AG09319 (cell line): ENCODE results near the gene SSUH2.
"Not testable (repeated sequence)": the region's sequence is repeated elsewhere in the genome, so short reads cannot be mapped to it uniquely, and the experiment has no call there.

Source experiments
- DNase-seq: peaks from one replicate; pipeline ENCODE4 v3.0.0-alpha.2; 2010; ENCODE audit warnings: low read depth; ENCODE audit errors: extremely low read depth
- TF ChIP-seq, protein P1 (sequence below): IDR thresholded peaks from 2 replicates; pipeline ENCODE4 v1.5.1; 2011; ENCODE audit warnings: low read depth, mild to moderate bottlenecking, inconsistent platforms, low read length, moderate library complexity

The SSUH2 gene, protein sequence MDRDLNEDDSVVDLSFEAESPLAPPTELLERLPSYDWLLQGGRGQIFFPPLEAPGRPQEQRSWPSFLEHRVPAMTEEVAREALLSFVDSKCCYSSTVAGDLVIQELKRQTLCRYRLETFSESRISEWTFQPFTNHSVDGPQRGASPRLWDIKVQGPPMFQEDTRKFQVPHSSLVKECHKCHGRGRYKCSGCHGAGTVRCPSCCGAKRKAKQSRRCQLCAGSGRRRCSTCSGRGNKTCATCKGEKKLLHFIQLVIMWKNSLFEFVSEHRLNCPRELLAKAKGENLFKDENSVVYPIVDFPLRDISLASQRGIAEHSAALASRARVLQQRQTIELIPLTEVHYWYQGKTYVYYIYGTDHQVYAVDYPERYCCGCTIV

DNA sequence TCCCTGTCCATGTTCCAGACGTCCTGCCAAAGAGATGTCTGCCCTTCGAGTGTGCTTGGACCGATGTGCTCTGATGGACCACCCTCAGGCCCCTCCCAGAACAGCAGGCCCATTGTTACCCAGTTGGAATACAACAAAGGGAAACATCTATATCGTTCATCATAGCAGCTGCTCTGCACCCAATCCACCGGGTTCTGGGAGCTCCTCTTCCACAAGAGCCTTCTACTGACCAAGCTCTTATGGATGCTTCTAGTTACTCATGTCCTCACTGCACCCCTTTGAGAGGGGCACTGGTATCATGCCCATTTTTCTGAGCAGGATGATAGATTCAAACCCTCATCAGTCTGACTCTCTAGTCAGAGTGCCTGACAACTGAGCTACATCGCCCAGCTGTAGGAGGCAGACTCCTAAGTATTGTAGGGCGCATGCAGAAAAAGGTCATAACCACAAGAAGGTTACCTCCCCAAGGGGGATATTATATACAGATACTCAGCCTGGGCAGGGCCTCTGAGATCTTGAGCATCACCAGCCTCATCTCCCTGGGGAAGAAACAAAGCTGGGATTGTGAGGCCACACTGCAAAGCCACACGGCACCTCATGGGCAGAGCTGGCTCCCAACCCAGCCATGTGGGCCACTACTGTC, at the start of gene SSUH2:
TSS of gene SSUH2 (minus strand) at position 51 of the 643 bp plus-strand sequence. CDS start at position 11, 40 bp downstream.
- TF ChIP-seq, protein P1, sequence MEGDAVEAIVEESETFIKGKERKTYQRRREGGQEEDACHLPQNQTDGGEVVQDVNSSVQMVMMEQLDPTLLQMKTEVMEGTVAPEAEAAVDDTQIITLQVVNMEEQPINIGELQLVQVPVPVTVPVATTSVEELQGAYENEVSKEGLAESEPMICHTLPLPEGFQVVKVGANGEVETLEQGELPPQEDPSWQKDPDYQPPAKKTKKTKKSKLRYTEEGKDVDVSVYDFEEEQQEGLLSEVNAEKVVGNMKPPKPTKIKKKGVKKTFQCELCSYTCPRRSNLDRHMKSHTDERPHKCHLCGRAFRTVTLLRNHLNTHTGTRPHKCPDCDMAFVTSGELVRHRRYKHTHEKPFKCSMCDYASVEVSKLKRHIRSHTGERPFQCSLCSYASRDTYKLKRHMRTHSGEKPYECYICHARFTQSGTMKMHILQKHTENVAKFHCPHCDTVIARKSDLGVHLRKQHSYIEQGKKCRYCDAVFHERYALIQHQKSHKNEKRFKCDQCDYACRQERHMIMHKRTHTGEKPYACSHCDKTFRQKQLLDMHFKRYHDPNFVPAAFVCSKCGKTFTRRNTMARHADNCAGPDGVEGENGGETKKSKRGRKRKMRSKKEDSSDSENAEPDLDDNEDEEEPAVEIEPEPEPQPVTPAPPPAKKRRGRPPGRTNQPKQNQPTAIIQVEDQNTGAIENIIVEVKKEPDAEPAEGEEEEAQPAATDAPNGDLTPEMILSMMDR = no peak

DNA sequence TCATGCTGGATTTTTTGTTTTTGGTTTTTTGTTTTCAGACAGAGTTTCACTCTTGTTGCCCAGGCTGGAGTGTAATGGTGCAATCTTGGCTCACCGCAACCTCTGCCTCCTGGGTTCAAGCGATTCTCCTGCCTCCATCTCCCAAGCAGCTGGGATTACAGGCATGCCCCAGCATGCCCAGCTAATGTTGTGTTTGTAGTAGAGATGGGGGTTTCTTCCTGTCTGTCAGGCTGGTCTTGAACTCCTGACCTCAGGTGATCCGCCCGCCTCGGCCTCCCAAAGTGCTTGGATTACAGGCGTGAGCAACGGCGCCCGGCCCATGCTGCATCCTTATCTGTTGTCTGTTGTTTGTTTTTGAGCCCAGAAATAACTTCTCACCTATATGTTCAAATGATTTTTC, 46.7 kb upstream of the SSUH2 start:
- not testable (repeated sequence) for DNase-seq

More for the DNA sequence above, at the start of gene SSUH2:
- DNase-seq = no peak

DNA sequence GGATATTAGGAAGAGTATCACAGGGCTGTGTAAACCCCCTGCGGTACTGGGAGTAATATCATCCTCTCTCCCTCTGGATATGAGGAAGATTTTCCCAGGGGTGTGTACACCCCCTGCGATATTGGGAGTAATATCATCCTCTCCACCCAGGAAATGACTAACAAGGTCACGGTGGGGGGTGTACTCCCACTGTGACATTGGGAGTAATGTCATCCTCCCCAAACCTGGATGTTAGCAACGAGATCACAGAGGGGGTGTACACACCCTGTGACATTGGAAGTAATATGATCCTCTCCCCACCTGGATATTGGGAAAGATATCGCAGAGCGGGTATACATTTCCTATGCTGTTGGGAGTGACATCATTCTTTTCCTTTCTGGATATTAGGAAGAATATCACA, 40.4 kb upstream of the SSUH2 start:
- not testable (repeated sequence) for DNase-seq

DNA sequence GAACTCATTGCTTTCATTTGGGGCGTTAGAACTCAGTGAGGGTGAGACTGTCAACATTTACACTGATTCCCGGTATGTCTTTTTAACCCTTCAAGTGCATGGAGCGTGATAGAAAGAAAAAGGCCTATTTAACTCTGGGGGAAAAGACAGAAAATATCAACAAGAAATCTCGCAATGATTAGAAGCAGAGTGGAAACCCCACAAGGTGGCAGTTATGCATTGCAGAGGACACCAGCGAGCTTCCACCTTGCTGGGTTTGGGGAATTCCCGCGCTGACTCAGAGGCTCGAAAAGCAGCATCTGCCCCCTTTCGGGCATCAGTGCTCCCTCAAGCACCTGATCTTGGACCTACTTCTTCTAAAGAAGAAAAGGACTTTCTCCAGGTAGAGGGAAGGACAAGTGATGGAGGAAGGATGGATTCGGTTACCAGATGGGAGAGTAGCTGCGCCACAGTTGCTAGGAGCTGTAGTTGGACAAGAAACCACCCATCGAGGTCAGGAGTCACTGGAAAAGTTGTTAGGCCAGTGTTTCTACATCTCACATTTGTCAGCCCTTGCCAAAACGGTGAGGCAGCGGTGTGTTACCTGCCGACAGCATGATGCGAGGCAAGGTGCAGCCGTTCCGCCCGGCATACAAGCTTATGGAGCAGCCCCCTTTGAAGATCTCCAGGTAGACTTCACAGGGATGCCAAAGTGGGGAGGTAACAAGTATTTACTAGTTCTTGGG, 38.4 kb upstream of the SSUH2 start:
- not testable (repeated sequence) for DNase-seq

DNA sequence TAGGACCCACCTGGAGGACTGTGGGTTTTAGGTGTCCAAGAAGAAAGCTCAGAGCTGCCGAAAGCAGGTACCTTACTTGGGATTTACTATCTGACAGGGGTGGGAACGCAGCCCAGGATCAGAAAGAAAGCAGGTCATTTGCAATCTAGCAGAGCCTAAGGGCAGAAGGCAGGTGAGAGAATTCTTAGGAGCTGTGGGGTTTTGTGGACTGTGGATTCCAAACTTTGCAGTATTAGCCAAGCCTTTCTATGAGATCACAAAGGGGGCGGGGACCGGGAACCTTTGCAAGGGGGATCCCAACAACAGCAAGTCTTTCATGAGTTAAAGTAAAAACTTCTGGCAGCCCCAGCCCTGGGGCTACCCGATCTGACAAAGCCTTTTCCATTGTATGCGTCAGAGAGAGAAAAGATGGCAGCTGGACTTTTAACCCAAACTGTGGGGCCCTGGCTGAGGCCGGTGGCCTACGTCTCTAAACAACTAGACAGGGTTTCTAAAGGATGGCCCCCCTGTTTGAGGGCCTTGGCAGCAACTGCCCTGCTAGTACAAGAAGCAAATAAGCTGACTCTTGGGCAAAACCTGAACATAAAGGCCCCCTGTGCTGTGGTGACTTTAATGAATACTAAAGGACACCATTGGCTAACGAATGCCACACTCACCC, 37.4 kb upstream of the SSUH2 start:
- not testable (repeated sequence) for DNase-seq

DNA sequence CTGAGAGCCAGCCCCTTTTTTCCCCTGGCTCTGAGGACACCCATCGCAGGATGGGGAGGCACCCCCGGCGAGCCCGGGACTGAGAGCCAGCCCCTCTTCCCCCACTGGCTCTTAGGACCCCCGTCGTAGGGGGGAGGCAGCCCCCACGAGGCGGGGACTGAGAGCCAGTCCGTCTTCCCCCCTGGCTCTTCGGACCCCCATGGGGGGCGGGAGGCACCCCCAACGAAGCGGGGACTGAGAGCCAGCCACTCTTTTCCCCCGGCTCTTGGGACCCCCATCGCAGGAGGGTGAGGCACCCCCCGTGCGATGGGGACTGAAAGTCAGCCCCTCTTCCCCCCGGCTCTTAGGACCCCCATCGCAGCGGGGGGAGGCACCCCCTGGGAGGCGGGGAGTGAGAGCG, 36.8 kb upstream of the SSUH2 start:
- no peak for DNase-seq
- TF ChIP-seq, protein P1 = no peak

DNA sequence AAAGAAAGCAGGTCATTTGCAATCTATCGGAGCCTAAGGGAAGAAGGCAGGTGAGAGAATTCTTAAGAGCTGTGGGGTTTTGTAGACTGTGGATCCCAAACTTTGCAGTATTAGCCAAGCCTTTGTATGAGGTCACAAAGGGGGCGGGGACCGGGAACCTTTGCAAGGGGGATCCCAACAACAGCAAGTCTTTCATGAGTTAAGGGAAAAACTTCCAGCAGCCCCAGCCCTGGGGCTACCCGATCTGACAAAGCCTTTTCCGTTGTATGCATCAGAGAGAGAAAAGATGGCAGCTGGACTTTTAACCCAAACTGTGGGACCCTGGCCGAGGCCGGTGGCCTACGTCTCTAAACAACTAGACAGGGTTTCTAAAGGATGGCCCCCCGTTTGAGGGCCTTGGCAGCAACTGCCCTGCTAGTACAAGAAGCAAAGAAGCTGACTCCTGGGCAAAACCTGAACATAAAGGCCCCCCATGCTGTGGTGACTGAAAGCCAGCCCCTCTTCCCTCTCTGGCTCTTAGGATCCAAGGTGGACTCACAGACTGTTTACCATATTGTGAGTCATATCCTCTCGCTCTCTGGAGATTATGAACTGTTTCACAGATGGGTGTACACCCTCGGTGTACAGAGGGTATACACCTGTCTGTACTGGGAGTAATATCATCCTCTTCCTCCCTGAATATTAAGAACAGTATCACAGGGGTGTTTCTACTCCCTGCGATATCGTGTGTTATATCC, 35.4 kb upstream of the SSUH2 start:
- not testable (repeated sequence) for DNase-seq

DNA sequence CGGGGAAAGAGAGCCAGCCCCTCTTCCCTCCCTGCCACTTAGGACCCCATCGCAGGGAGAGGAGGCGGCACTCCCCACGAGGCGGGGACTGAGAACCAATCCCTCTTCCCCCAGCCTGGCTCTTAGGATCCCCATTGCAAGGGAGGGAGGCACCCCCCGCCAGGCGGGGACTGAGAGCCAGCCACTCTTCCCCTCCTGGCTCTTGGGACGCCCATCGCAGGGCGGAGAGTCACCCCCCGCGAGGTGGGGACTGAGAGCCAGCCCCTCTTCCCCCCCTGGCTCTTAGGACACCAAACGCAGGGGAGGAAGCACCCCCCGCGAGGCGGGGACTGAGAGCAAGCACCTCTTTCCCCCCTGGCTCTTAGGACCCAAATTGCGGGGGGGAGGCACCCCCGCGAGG, 34.2 kb upstream of the SSUH2 start:
- TF ChIP-seq, protein P1 = no peak
- no peak for DNase-seq

DNA sequence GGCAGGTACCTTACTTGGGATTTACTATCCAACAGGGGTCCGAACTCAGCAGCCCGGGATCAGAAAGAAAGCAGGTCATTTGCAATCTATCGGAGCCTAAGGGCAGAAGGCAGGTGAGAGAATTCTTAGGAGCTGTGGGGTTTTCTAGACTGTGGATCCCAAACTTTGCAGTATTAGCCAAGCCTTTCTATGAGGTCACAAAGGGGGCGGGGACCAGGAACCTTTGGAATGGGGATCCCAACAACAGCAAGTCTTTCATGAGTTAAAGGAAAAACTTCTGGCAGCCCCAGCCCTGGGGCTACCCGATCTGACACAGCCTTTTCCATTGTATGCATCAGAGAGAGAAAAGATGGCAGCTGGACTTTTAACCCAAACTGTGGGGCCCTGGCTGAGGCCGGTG, 32.7 kb upstream of the SSUH2 start:
- not testable (repeated sequence) for DNase-seq

DNA sequence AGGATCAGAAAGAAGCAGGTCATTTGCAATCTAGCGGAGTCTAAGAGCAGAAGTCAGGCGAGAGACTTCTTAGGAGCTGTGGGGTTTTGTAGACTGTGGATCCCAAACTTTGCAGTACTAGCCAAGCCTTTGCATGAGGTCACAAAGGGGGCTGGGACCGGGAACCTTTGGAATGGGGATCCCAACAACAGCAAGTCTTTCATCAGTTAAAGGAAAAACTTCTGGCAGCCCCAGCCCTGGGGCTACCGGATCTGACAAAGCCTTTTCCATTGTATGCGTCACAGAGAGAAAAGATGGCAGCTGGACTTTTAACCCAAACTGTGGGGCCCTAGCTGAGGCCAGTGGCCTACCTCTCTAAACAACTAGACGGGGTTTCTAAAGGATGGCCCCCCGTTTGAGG, 31.0 kb upstream of the SSUH2 start:
- DNase-seq = not testable (repeated sequence)
